ENCODE data around the gene ZMYND15. TPM values are rescaled to one million over a fixed set of nuclear protein-coding genes. Genes with fewer than 3 reads are reported as not detected.

Gene ZMYND15
- total and polyA plus RNA-seq, 2 of the 13 experiments (the other 11 are each of a cell fraction or from before 2014, with no cell fraction given), result 0.24 to 2.7 TPM

DNA sequence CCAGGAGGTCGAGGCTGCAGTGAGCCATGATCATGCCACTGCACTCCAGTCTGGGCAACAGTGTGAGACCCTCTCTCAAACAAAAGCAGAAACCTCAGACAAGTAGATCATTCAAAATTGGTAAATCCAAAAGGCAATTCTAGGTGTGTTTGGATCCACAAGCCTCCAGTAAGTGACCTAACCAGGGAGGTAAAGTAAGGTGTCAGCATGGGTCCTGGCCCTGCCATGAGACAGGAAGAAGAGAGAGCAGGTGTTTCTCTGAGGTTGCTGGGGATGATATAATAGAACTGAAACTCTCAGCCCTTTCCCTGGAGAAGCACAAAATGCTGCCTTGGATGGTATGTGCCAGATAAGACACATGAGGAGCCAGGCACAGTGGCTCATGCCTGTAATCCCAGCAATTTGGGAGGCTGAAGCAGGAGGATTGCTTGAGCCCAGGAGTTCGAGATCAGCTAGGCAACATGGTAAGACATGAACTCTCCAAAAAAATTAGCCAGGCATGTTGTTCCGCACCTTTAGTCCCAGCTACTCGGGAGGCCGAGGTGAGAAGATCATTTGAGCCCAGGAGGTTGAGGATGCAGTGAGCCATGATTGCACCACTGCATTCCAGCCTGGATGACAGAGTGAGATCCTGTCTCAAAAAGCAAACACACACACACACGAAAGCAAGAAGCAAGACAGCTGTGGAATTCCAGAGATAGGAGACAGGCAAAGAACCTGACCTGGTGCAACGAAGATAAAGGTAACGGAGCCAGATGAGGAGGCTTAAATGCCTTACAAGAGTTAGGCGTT lies 38.5 kb downstream of the ZMYND15 start (continued):
- TF ChIP-seq ZNF781 (CRISPR knock-in tag; IDR thresholded peaks at IDR 0.05; ENCODE audit: borderline replicate concordance, not compliant biosample characterization), result no peak
- no peak for TF ChIP-seq ZNF776 (CRISPR knock-in tag; IDR thresholded peaks at IDR 0.05)
- TF ChIP-seq MIXL1 (CRISPR knock-in tag; IDR thresholded peaks at IDR 0.05), result peak; percentile 71
- no peak for TF ChIP-seq GFI1 (CRISPR knock-in tag; IDR thresholded peaks at IDR 0.05; ENCODE audit: borderline replicate concordance)
- no peak for TF ChIP-seq ZNF83 (CRISPR knock-in tag; IDR thresholded peaks at IDR 0.05; ENCODE audit: borderline replicate concordance)
- no peak for TF ChIP-seq NFKB2 (CRISPR knock-in tag; IDR thresholded peaks at IDR 0.05; ENCODE audit: borderline replicate concordance)
- no peak for TF ChIP-seq MAZ (IDR thresholded peaks at IDR 0.05; ENCODE audit: borderline replicate concordance, low read depth, low read length)
- 0 out of 2 replicates have a peak, but pooled peaks have one; percentile 32 for TF ChIP-seq MAZ (CRISPR knock-in tag; IDR thresholded peaks at IDR 0.05; ENCODE audit: low read depth)
- 0 out of 2 replicates have a peak, but pooled peaks have one; percentile 53 for TF ChIP-seq KDM4B (CRISPR knock-in tag; IDR thresholded peaks at IDR 0.05)
- peak; percentile 82; the same call in 1 of the 2 replicates for TF ChIP-seq ZBTB20 (CRISPR knock-in tag; IDR thresholded peaks at IDR 0.05; ENCODE audit: borderline replicate concordance, low read depth)
- TF ChIP-seq ZNF569 (CRISPR knock-in tag; IDR thresholded peaks at IDR 0.05; ENCODE audit: borderline replicate concordance), result no peak
- peak; percentile 46; the same call in 1 of the 2 replicates for TF ChIP-seq JUN (CRISPR knock-in tag; IDR thresholded peaks at IDR 0.05)
- TF ChIP-seq MTA1 (CRISPR knock-in tag; IDR thresholded peaks at IDR 0.05; ENCODE audit: borderline replicate concordance), result no peak
- no peak for TF ChIP-seq ZBTB4 (CRISPR knock-in tag; IDR thresholded peaks at IDR 0.05; ENCODE audit: borderline replicate concordance)
- TF ChIP-seq PRPF4 (IDR thresholded peaks at IDR 0.05; ENCODE audit: low read depth, low read length, poor library complexity, severe bottlenecking), result no peak
- no peak; the same call in 1 of the 2 replicates for TF ChIP-seq JDP2 (CRISPR knock-in tag; IDR thresholded peaks at IDR 0.05; ENCODE audit: borderline replicate concordance)
- TF ChIP-seq ZBTB3 (CRISPR knock-in tag; IDR thresholded peaks at IDR 0.05; ENCODE audit: borderline replicate concordance, low read depth), result peak; percentile 80; the same call in 1 of the 2 replicates
- TF ChIP-seq POGZ (CRISPR knock-in tag; IDR thresholded peaks at IDR 0.05), result no peak; the same call in 1 of the 2 replicates
- TF ChIP-seq NRL (CRISPR knock-in tag; IDR thresholded peaks at IDR 0.05; ENCODE audit: borderline replicate concordance), result no peak
- TF ChIP-seq HOXA3 (CRISPR knock-in tag; IDR thresholded peaks at IDR 0.05), result peak; percentile 87
- no peak for TF ChIP-seq RFXANK (CRISPR knock-in tag; IDR thresholded peaks at IDR 0.05)
- no peak for TF ChIP-seq ZSCAN31 (CRISPR knock-in tag; IDR thresholded peaks at IDR 0.05; ENCODE audit: low read depth)
- TF ChIP-seq ZNF280B (CRISPR knock-in tag; IDR thresholded peaks at IDR 0.05; ENCODE audit: borderline replicate concordance), result no peak
- TF ChIP-seq ZNF816 (CRISPR knock-in tag; IDR thresholded peaks at IDR 0.05; ENCODE audit: borderline replicate concordance), result no peak
- TF ChIP-seq ZNF430 (CRISPR knock-in tag; IDR thresholded peaks at IDR 0.05), result 0 out of 2 replicates have a peak, but pooled peaks have one; percentile 10
- TF ChIP-seq NFIB (CRISPR knock-in tag; IDR thresholded peaks at IDR 0.05; ENCODE audit: borderline replicate concordance), result no peak
